Gastrocnemius medialis (tissue), 4 donors: ENCODE data around the gene CFAP52. TPM values are rescaled to one million over a fixed set of nuclear protein-coding genes. Genes with fewer than 3 reads are reported as not detected.

Source experiments
- ATAC-seq, 2 donors: fragments of 150-250 bp; one replicate each; pipeline ENCODE4 v1.9.1; 2016
- DNase-seq, 2 donors: peaks; one replicate each; pipeline ENCODE4 v3.0.0-alpha.2; 2019
- H3K27ac ChIP-seq, 4 donors: fragments of 200-600 bp; sonication (generic); 1 replicate in 1 of 4; 2 replicates in 3 of 4; pipeline ENCODE4 v1.5.1; 2016 to 2018; ENCODE audit warnings: mild to moderate bottlenecking in 2 of 4, moderate library complexity in 1 of 4
- H3K27me3 ChIP-seq, 3 donors: fragments of 200-600 bp; sonication (generic) in 2 of 3; 1 replicate in 1 of 3; 2 replicates in 2 of 3; pipeline versions ENCODE4 v1.5.1 to v1.6.0; 2016 to 2019; ENCODE audit warnings: mild to moderate bottlenecking in 1 of 3, moderate library complexity in 1 of 3
- H3K36me3 ChIP-seq, 2 donors: fragments of 200-600 bp; sonication (generic) in 1 of 2; one replicate each; pipeline ENCODE4 v1.5.1; 2017 to 2018
- H3K4me1 ChIP-seq, 2 donors: fragments of 200-600 bp; sonication (generic) in 1 of 2; one replicate each; pipeline ENCODE4 v1.5.1; 2016 to 2017; ENCODE audit warnings: mild to moderate bottlenecking in 2 of 2
- H3K4me3 ChIP-seq, 4 donors: fragments of 200-600 bp; sonication (generic) in 3 of 4; 1 replicate in 1 of 4; 2 replicates in 3 of 4; pipeline ENCODE4 v1.5.1; 2016 to 2019; ENCODE audit warnings: mild to moderate bottlenecking in 2 of 4
- H3K9me3 ChIP-seq, 3 donors: fragments of 200-600 bp; sonication (generic) in 2 of 3; 1 replicate in 1 of 3; 2 replicates in 2 of 3; pipeline ENCODE4 v1.5.1; 2016 to 2019
- POLR2A ChIP-seq, 2 donors: fragments of 450-650 bp; IDR thresholded peaks; one replicate each; pipeline ENCODE4 v1.6.1; 2017; ENCODE audit warnings: antibody characterized with exemption in 2 of 2, mild to moderate bottlenecking in 2 of 2, moderate library complexity in 2 of 2
- in situ Hi-C, 4 donors: fragments of 200-750 bp; cut with MboI; loops; one replicate each; pipeline versions ENCODE4 v1.15.0 to v1.8.0; 2017; ENCODE audit warnings: low sequenced_read_pairs in 4 of 4
- intact Hi-C: fragments of 100-400 bp; cut with DNase I; formaldehyde crosslinking; loops from one replicate; pipeline ENCODE4 v1.15.1; 2023; ENCODE audit warnings: low total_unique reads
- total RNA-seq, 4 donors: library from RNA; depleted of rRNA; stranded (reverse); fragments of >200 nt; gene quantifications; one replicate each; pipeline versions ENCODE4 v1.1.0 to v1.2.3, GENCODE V29; 2016
- TF ChIP-seq, protein P1 (sequence below), 5 experiments: fragments of 450-650 bp in 3 of 5; fragments of 200-600 bp in 2 of 5; sonication (generic) in 2 of 5; IDR thresholded peaks in 4 of 5; conservative IDR thresholded peaks in 1 of 5; 1 replicate in 4 of 5; 2 replicates in 1 of 5; pipeline ENCODE4 v1.5.1; 2016 to 2019; ENCODE audit warnings: antibody characterized with exemption in 5 of 5, mild to moderate bottlenecking in 3 of 5, moderate library complexity in 3 of 5

CFAP52 gene
- total RNA-seq, 4 donors from 2014 or later, result not detected

GRCh38 chr17:9532715-9533114, 43.7 kb upstream of the CFAP52 start:
- in situ Hi-C loops, result loop anchor here in 3 of 4 donors (10.0 to 25.0 kb wide), 3 partner anchors 62 to 545 kb away; no protein-coding TSS in a partner anchor

DNA sequence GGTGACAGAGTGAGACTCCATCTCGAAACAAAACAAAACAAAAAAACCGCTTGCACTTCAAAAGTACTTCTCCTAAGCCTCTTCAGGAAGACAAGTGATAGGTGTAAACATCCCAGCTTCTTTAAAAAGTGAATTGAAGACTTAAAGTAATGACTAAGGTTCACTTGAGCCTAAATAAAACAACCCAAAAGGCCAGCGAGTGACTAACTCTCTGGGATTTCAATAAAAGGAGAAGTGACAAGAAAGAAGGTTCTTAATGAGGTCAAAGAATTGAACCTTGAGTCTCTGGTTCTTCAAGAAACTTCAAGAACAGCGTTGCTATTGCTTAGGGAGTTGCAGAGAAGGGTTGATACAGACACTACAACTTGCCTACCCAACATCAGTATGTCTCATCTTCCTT, 43.0 kb upstream of the CFAP52 start:
- DNase-seq, result no peak
- no peaks in the 10 kb centered on the region for H3K4me1 ChIP-seq
- H3K27me3 ChIP-seq, result no peaks in the 10 kb centered on the region
- in situ Hi-C loops (loop anchor here in 3 of 4 donors (10.0 to 25.0 kb wide), 3 partner anchors 61 to 546 kb away; no protein-coding TSS in a partner anchor), intact Hi-C loops (no loop called here)
- H3K9me3 ChIP-seq, result no peaks in the 10 kb centered on the region
- H3K27ac ChIP-seq, result no peak overlapping the region
- no peak for TF ChIP-seq POLR2A (IDR thresholded peaks at IDR 0.05)
- TF ChIP-seq, protein P1, sequence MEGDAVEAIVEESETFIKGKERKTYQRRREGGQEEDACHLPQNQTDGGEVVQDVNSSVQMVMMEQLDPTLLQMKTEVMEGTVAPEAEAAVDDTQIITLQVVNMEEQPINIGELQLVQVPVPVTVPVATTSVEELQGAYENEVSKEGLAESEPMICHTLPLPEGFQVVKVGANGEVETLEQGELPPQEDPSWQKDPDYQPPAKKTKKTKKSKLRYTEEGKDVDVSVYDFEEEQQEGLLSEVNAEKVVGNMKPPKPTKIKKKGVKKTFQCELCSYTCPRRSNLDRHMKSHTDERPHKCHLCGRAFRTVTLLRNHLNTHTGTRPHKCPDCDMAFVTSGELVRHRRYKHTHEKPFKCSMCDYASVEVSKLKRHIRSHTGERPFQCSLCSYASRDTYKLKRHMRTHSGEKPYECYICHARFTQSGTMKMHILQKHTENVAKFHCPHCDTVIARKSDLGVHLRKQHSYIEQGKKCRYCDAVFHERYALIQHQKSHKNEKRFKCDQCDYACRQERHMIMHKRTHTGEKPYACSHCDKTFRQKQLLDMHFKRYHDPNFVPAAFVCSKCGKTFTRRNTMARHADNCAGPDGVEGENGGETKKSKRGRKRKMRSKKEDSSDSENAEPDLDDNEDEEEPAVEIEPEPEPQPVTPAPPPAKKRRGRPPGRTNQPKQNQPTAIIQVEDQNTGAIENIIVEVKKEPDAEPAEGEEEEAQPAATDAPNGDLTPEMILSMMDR (IDR thresholded peaks at IDR 0.05 in 4 of 5, conservative IDR thresholded peaks at IDR 0.05 in 1 of 5), result no peak
- ATAC-seq, result no peak
- H3K4me3 ChIP-seq, result no peak overlapping the region
- no peaks in the 10 kb centered on the region for H3K36me3 ChIP-seq

More at GRCh38 chr17:9532715-9533114, 43.7 kb upstream of the CFAP52 start:
- intact Hi-C loops, result no loop called here
- H3K4me1 ChIP-seq, result no peaks in the 10 kb centered on the region
- no peak for TF ChIP-seq POLR2A (IDR thresholded peaks at IDR 0.05)
- TF ChIP-seq, protein P1 (IDR thresholded peaks at IDR 0.05 in 4 of 5, conservative IDR thresholded peaks at IDR 0.05 in 1 of 5), result no peak
- no peak for ATAC-seq
- no peaks in the 10 kb centered on the region for H3K36me3 ChIP-seq
- no peaks in the 10 kb centered on the region for H3K9me3 ChIP-seq
- H3K27me3 ChIP-seq, result no peaks in the 10 kb centered on the region
- no peak overlapping the region for H3K27ac ChIP-seq
- no peak for DNase-seq
- no peak overlapping the region for H3K4me3 ChIP-seq

GRCh38 chr17:9536061-9536460, 40.4 kb upstream of the CFAP52 start:
- H3K9me3 ChIP-seq, result no peaks in the 10 kb centered on the region
- no peak overlapping the region for H3K4me3 ChIP-seq
- no peak for ATAC-seq
- no peak overlapping the region for H3K27ac ChIP-seq
- in situ Hi-C loops, result loop anchor here in 3 of 4 donors (10.0 to 25.0 kb wide), 3 partner anchors 59 to 549 kb away; no protein-coding TSS in a partner anchor
- no peaks in the 10 kb centered on the region for H3K4me1 ChIP-seq
- no peak for DNase-seq
- intact Hi-C loops, result no loop called here
- TF ChIP-seq, protein P1 (IDR thresholded peaks at IDR 0.05 in 4 of 5, conservative IDR thresholded peaks at IDR 0.05 in 1 of 5), result no peak
- no peak for TF ChIP-seq POLR2A (IDR thresholded peaks at IDR 0.05)
- no peaks in the 10 kb centered on the region for H3K36me3 ChIP-seq
- H3K27me3 ChIP-seq, result no peaks in the 10 kb centered on the region

DNA sequence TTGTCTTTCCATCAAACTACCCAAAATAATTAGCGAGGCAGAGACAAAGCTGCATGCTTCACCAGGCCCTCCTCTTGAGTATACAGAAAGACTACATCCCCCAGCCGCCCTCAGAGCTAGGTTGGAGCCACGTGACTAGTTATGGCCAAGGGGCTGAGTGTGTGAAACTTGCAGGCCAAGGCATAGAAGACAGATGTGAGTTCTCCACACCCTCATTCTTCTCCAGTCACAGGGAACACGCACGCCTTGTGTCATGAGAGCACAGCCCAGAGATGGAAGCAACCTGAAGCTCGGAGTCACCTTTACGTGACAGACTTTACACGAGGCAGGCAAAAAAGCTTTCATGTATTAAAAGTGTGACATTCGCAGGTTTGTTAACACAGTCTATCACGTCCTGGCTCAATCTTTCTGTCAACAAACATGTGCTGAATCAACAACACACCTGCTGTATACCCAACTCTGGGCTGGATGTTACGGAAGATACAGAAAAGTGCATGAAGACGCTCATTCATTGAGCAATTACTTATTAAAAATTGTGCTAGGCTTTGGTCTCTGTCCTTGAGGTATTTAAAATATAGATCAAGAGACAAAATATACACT, 39.2 kb upstream of the CFAP52 start:
- Histone ChIP-seq H3K4me3 (no peak overlapping the region), H3K27me3 (no peaks in the 10 kb centered on the region), H3K36me3 (no peaks in the 10 kb centered on the region), H3K4me1 (no peaks in the 10 kb centered on the region), H3K27ac (no peak overlapping the region), H3K9me3 (no peaks in the 10 kb centered on the region)
- intact Hi-C loops (no loop called here), in situ Hi-C loops (loop anchor here in 3 of 4 donors (10.0 to 25.0 kb wide), 3 partner anchors 58 to 550 kb away; no protein-coding TSS in a partner anchor)
- ATAC-seq (no peak), DNase-seq (no peak)
- TF ChIP-seq POLR2A (IDR thresholded peaks at IDR 0.05), result no peak
- TF ChIP-seq, protein P1 (IDR thresholded peaks at IDR 0.05 in 4 of 5, conservative IDR thresholded peaks at IDR 0.05 in 1 of 5), result no peak
